Measurements from ENCODE around the gene RFNG.
"Not testable (repeated sequence)": the region's sequence is repeated elsewhere in the genome, so short reads cannot be mapped to it uniquely, and the experiment has no call there.

Gene RFNG

GRCh38 chr17:82045936-82046484 lies 5.6 kb downstream of the RFNG start:
- Histone ChIP-seq H3K4me1 (peaks cover 9 to 25% (median 12%) of the 10 kb centered on the region in 10 experiments), H3K27ac (no peak overlapping the region), H3K9me3 (replicated peaks in 1 of 11) (no peaks in the 10 kb centered on the region), H3K9ac (peak overlapping the region in 1 of 11 experiments; percentile 19; a peak in 1 of 22 replicates), H3K4me2 (no peak overlapping the region), H3K4me3 (no peak overlapping the region), H3K36me3 (peaks cover 5 to 42% (median 31%) of the 10 kb centered on the region in 11 experiments; a peak in 16 of 22 replicates), H4K20me1 (peaks cover 0 to 9% (median 0%) of the 10 kb centered on the region in 11 experiments; a peak in 2 of 22 replicates), H3K27me3 (no peaks in the 10 kb centered on the region)
- no peak for TF ChIP-seq Cebpa-rat (IDR thresholded peaks at IDR 0.05)

- no peak overlapping the region for H3K4me2 ChIP-seq
- H3K27me3 ChIP-seq: no peaks in the 10 kb centered on the region
- no peaks in the 10 kb centered on the region for H3K9me3 ChIP-seq (replicated peaks in 1 of 11)
- H4K20me1 ChIP-seq: peaks cover 0 to 3% (median 0%) of the 10 kb centered on the region in 11 experiments; a peak in 1 of 22 replicates
- peaks cover 5 to 23% (median 18%) of the 10 kb centered on the region in 11 experiments; a peak in 16 of 22 replicates for H3K36me3 ChIP-seq
- H3K9ac ChIP-seq: no peak overlapping the region
- no peak overlapping the region for H3K27ac ChIP-seq
- H3K4me1 ChIP-seq: peaks cover 0 to 20% (median 0%) of the 10 kb centered on the region in 10 experiments; a peak in 8 of 20 replicates
- no peak overlapping the region for H3K4me3 ChIP-seq
- no peak for TF ChIP-seq Cebpa-rat (IDR thresholded peaks at IDR 0.05)
These were observed 8.1 kb downstream of the RFNG start for GRCh38 chr17:82043507-82043906.

- Histone ChIP-seq H3K27ac (no peak overlapping the region), H3K9ac (no peak overlapping the region), H3K4me3 (no peak overlapping the region), H3K4me1 (peaks cover 4 to 26% (median 6%) of the 10 kb centered on the region in 10 experiments; a peak in 18 of 20 replicates), H4K20me1 (peaks cover 0 to 3% (median 0%) of the 10 kb centered on the region in 11 experiments; a peak in 1 of 22 replicates), H3K36me3 (peaks cover 0 to 15% (median 11%) of the 10 kb centered on the region in 11 experiments; a peak in 13 of 22 replicates), H3K27me3 (no peaks in the 10 kb centered on the region), H3K9me3 (replicated peaks in 1 of 11) (no peaks in the 10 kb centered on the region), H3K4me2 (no peak overlapping the region)
- no peak for TF ChIP-seq Cebpa-rat (IDR thresholded peaks at IDR 0.05)
These were observed 9.0 kb downstream of the RFNG start for GRCh38 chr17:82042649-82043048.

DNA sequence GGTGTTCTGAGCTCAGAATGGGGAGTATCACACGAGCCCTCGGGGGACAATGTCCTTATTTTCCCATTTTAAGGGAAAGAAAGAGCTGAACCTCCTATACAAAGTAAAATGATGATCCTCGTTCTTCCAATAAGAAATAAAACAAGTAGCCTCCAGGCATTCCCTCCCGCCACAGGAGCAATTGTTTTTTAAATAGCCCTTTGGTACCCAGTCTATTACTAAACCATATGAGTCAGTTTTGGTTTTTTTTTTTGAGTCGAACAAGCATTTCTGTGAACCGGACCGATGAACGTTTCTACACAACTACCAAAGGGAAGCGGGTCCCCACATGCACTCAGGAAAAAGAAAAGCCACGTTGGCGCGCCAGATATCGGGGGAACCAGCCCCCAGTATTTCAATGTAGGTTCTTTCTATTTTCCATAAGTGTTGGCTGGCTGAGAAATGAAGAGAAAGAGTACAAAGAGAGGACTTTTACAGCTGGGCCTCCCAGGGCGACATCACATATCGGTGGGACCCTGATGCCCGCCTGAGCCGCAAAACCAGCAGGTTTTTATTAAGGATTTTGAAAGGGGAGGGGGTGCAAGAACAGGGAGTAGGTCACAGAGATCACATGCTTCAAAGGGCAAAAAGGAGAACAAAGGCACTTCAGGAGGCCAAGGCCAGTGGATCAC lies 10.3 kb downstream of the RFNG start:
- Histone ChIP-seq H3K4me1 (peaks cover 11 to 33% (median 14%) of the 10 kb centered on the region in 10 experiments), H3K27ac (no peak overlapping the region), H3K4me3 (no peak overlapping the region), H4K20me1 (peaks cover 0 to 8% (median 6%) of the 10 kb centered on the region in 11 experiments; a peak in 12 of 22 replicates), H3K27me3 (no peaks in the 10 kb centered on the region), H3K9me3 (replicated peaks in 1 of 11) (no peaks in the 10 kb centered on the region), H3K9ac (no peak overlapping the region), H3K4me2 (peak overlapping the region in 3 of 11 experiments; percentile 13 to 29 (median 20); a peak in 4 of 22 replicates), H3K36me3 (peaks cover 0 to 2% (median 0%) of the 10 kb centered on the region in 11 experiments; a peak in 1 of 22 replicates)
- TF ChIP-seq Cebpa-rat (IDR thresholded peaks at IDR 0.05): no peak

DNA sequence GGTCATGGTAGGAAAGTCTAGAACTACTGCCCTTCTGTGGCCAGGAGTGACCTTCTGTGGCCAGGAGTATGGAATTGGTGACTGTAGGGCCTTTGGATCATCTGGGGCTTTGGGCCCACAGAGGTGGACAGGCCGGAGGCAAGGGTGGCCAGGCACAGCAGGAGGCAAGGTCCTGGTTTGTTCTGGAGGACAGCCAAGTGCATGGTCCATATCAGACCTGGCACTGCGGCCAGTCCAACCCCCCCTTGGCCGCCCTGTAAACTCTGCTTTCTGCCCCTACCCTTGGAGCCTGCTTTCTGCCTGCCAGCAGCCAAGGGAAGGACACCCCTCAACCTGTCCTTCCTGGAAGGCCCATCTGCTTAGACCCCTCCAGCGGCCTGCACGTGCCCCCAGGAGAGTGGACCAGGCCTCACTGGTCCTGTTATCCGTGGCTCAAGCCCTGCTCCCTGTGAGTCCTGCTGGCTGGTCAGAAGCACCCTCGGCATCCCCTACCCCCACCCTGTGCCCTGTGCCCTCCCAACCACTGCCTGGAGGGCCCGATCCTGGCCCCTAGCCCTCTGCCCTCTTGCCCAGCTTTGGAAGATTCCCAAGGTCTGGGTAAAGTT lies 11.8 kb downstream of the RFNG start:
- Histone ChIP-seq H3K27ac (no peak overlapping the region), H3K36me3 (0 out of 22 replicates have a peak, but pooled peaks cover 0 to 7% (median 0%) of the 10 kb centered on the region in 11 experiments), H4K20me1 (peaks cover 0 to 23% (median 20%) of the 10 kb centered on the region in 11 experiments; a peak in 15 of 22 replicates), H3K27me3 (no peaks in the 10 kb centered on the region), H3K4me2 (peak overlapping the region in 1 of 11 experiments; percentile 55; a peak in 2 of 22 replicates), H3K4me3 (no peak overlapping the region), H3K4me1 (peaks cover 20 to 48% (median 27%) of the 10 kb centered on the region in 10 experiments), H3K9ac (no peak overlapping the region), H3K9me3 (replicated peaks in 1 of 11) (no peaks in the 10 kb centered on the region)
- no peak for TF ChIP-seq Cebpa-rat (IDR thresholded peaks at IDR 0.05)

- peak overlapping the region in 4 of 11 experiments; percentile 4 to 100 (median 76); a peak in 4 of 22 replicates for H3K4me2 ChIP-seq
- H3K4me1 ChIP-seq: peaks cover 22 to 51% (median 31%) of the 10 kb centered on the region in 10 experiments
- H3K36me3 ChIP-seq; H3K4me3 ChIP-seq; H3K27ac ChIP-seq; H3K27me3 ChIP-seq; H3K9ac ChIP-seq; H3K9me3 ChIP-seq (replicated peaks in 1 of 11): not testable (repeated sequence)
- peaks cover 0 to 29% (median 20%) of the 10 kb centered on the region in 11 experiments; a peak in 15 of 22 replicates for H4K20me1 ChIP-seq
These were observed 12.7 kb downstream of the RFNG start for GRCh38 chr17:82038796-82039409.

DNA sequence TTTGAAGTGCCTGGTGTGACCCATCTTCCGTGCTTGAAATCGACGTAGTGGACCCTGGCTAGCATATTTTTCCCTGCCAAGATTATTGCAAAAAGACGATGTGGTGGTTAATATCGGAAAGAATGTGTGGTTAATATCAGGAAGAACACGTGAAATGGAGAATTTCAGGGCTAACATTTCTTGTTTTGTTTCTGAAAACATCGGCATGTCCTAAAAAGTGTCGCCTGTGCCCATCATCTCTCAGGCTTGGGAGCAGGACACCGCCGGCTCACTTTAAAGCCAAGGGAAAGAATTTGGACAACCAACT lies 13.8 kb downstream of the RFNG start:
- Histone ChIP-seq H3K27ac (peak overlapping the region in 1 of 11 experiments; percentile 46; a peak in 1 of 22 replicates), H3K9ac (peak overlapping the region in 7 of 11 experiments; percentile 22 to 86 (median 51); a peak in 7 of 22 replicates), H3K4me3 (peak overlapping the region in 9 of 10 experiments; percentile 59 to 79 (median 73); a peak in 16 of 20 replicates), H3K9me3 (replicated peaks in 1 of 11) (no peaks in the 10 kb centered on the region), H3K4me2 (peak overlapping the region; percentile 84 to 100 (median 99)), H3K27me3 (peaks cover 0 to 9% (median 8%) of the 10 kb centered on the region in 11 experiments; a peak in 15 of 22 replicates), H4K20me1 (peaks cover 0 to 37% (median 20%) of the 10 kb centered on the region in 11 experiments; a peak in 16 of 22 replicates), H3K36me3 (peaks cover 0 to 7% (median 0%) of the 10 kb centered on the region in 11 experiments; a peak in 1 of 22 replicates), H3K4me1 (peaks cover 28 to 51% (median 38%) of the 10 kb centered on the region in 10 experiments)
- TF ChIP-seq Cebpa-rat (IDR thresholded peaks at IDR 0.05): no peak

GRCh38 chr17:82037092-82037888 lies 14.3 kb downstream of the RFNG start, which contains the start of gene DCXR:
DCXR (minus strand) TSS chr17:82037697; CDS start chr17:82037682, 15 bp downstream.
- TF ChIP-seq Cebpa-rat (IDR thresholded peaks at IDR 0.05): no peak
- Histone ChIP-seq H3K4me3 (peak within 1 kb of the TSS; percentile 59 to 79 (median 73)), H3K27ac (peak within 1 kb of the TSS; percentile 52 to 85 (median 78); a peak in 21 of 22 replicates), H3K4me2 (peak within 1 kb of the TSS; percentile 90 to 100 (median 99)), H3K27me3 (peaks cover 0 to 15% (median 13%) of the 10 kb centered on the region in 11 experiments; a peak in 18 of 22 replicates), H4K20me1 (peaks cover 0 to 42% (median 20%) of the 10 kb centered on the region in 11 experiments; a peak in 16 of 22 replicates), H3K9ac (peak within 1 kb of the TSS; percentile 78 to 88 (median 83)), H3K9me3 (replicated peaks in 1 of 11) (no peaks in the 10 kb centered on the region), H3K4me1 (peaks cover 34 to 55% (median 44%) of the 10 kb centered on the region in 10 experiments), H3K36me3 (peaks cover 0 to 7% (median 0%) of the 10 kb centered on the region in 11 experiments; a peak in 1 of 22 replicates)
